GM19467 (cell line): ENCODE measurements around the gene BCDIN3D.
"Not testable (repeated sequence)": the region's sequence is repeated elsewhere in the genome, so short reads cannot be mapped to it uniquely, and the experiment has no call there.

Experiments used
- ATAC-seq: cut with Tn5 transposase; IDR thresholded peaks from one replicate; pipeline ENCODE4 v1.9.1; 2021; ENCODE audit warnings: mild to moderate bottlenecking, moderate library complexity; ENCODE audit not compliant: unreplicated experiment

The BCDIN3D gene

DNA sequence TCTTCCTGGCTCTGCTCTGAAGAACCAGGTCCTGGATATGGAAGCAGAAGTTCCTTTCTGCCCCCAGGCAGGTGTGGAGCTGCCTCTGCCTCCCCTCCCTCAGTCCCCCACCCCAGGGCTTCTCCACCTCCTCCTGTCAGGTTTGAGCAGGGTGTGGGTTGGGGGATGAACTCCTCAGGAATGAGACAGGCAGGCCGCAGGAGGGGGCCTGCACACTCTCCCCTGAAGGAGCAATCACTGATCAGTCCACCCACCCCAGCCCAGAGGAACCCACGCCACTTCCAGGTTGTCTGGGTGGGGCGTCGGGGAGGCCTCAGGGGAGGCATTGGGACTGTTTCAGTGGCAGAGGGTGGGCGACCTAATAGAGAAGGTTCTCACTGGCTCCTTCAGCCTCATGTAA, 34.2 kb upstream of the BCDIN3D start:
- ATAC-seq = no peak

GRCh38 chr12:49876070-49876469, 33.2 kb upstream of the BCDIN3D start:
- ATAC-seq = no peak

DNA sequence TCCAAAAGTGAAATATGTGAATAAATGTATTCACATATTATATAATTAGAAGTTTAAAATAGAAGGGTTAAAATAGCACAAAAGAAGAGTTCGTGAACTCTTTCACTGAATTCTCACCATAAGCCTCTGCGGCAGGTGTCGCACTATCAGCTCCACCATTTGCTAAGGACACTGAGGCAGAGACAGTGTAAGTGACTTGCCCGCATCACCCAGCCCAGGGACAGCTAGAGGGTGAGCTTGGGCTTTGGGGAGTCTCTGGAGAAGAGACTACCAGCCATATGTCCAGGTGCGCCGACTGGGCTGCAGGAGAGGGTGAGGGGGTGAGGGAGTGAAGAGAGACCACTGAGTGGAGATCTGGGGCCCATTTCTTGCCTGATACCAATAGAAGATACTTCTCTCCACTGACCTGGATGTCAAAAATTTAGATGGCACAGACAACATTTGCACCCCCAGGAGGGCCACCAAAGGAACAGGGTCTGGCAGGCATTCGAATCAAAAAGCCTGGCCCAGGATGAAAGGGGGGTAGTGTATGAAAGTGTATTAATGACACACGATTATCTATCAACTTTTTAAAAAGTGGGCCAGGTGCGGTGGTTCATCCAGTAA, 32.3 kb upstream of the BCDIN3D start:
- ATAC-seq = no peak

DNA sequence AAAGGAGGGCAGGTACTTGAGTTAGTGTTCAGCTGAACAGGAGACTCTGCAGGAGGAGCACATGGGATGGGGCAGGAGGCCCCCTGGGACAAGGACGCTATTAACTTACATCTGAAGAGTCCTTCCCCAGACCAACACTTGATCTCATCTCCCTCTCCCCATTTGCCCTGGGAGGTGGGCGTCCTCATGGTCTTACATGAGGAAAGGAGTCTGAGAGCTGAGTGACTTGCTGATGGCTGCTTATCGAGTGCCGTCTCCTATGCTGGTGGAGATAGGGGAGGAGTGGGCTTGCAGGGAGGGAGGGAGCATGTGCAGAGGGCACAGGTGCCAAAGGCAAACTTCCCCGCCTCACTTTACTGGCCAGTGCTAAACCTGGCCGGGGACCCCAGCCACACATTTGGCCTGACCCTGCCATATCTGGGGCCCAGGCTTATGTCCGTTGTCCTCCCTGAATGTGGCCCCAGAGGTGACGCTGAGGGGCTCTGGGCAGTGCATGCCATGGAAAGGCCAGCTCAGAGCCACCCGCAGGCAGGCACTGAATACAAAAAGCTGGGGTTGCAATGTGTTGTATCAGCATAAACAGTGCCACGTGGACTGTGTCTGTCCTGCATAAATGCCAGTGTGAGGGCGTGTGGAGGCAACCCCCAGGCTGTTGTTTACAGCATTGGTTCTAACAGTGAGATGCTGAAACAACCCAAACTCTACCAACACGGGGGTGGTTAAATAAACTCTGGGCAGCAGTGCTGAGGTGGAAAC, 31.4 kb upstream of the BCDIN3D start:
- ATAC-seq = no peak

GRCh38 chr12:49873361-49873934, 30.5 kb upstream of the BCDIN3D start:
- no peak for ATAC-seq

DNA sequence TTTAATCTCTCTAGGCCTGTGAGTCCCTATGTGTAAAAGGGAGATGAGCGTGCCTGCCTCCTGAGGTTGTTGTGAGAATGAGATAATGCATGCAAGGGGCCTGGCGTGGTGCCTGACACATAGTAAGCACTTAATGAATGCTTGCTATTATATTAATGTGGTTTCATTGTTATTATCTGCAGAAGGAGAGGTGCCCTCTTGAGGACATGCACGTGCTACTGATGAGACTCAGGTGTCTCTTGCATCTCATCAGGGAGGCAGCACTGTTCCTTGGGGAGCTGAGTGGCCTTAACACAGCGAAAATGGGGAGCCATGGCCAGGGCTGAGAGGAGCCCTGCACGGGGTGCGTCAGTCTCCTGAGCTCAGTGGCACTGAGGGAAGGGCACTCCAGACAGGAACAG, 29.9 kb upstream of the BCDIN3D start:
- no peak for ATAC-seq

DNA sequence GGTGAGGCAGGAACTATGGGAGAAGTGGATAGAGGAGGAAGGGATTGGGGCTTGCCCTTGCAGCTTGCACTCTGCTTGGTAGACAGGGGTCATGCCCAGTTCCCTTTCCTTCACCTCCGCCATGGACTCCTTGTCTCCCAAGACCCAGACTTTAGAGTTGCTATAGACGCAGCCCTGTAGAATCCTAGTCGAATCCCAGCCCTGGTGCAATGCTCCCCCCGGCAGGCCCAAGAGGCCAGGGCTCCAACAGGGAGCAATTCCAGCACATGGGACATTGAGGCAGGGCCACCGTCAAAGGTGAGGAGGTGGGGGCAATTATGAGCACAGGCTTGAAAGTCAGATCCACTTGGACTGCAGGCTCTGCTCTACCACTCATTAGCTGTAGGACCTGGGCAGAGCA, 29.5 kb upstream of the BCDIN3D start:
- no peak for ATAC-seq

- not testable (repeated sequence) for ATAC-seq
Observed at GRCh38 chr12:49871811-49872251, 28.9 kb upstream of the BCDIN3D start.

DNA sequence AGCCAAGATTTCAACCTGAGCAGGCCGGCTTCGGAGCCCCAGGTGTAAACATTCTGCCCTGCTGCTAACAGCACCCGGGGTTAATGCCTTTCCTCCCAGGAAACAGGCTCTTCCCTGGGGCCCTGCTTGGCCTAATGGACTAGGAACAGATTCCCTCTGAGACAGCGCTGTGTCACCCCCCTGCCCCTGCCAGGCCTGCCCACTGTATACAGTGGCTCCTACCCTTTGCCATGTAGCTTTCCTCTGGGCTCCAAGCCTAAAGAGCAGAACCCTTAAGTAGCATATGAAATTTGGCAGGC, 28.3 kb upstream of the BCDIN3D start:
- ATAC-seq = no peak

DNA sequence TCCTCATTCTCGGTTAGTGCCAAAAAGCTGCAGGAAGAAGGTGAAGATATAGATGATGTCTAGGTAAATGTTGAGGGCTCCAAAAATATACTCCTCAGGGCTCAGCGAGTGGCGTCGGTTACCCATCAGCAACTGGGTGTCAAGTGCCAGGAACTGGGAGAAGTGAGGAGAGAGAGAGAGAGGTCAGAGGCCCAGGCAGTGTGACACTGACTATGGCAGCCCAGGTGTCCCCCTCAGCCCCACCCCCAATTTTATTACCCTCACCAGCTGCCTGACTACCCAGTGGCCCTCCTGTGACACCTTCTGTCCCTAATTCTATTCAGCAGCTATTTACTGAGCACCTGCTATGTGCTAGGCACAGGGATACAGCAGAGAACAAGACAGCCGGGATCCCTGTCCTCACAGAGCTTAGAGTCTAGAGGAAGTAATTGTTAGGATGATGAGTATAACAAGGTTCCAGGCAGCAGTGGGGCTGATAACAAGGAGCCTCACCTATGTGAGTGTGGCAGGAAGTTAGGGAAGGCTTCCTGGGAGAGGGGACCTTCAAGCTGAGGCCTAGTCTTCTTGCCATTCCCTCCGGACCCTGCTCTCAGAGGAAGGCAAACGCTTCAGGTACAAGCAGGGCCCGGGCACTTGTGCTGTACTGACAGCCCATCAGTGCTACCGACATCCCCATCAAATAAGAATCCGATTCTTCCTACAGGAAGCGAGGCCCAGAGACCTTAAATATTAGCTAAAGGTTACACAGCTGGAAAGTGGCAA, 27.8 kb upstream of the BCDIN3D start:
- no peak for ATAC-seq

DNA sequence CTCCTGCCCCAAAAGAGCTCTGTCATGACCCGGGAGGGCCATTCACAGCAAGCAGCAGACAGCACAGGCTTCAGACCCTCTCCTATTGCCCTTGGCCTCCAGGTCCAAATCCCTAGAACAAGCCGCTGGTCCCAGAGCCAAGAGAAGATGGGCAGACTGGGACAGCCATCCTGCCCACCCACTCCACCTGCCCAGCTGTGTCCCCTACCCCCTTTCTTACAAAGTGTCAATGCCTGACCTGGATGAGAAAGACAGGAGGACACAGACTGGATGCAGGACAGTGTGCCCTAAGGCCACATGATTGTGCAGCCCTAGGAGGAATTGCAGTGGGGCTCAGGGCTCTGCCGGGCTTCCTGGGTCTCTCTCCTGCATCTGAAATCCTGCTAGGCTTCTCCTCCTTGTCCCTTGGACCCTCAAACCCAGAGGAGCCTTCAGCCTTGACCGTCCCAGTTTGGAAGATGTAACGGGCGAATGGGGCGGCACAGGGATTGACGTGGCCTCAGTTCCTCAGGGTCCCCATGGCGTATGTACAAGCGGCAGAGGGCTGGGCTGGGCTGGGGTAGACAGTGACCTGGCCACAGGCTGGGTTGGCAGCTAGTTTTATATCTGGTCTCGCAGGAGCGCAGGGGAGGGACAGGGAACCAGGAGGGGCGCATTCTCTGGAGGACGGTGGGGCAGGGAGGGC, 27.1 kb upstream of the BCDIN3D start:
- no peak for ATAC-seq

DNA sequence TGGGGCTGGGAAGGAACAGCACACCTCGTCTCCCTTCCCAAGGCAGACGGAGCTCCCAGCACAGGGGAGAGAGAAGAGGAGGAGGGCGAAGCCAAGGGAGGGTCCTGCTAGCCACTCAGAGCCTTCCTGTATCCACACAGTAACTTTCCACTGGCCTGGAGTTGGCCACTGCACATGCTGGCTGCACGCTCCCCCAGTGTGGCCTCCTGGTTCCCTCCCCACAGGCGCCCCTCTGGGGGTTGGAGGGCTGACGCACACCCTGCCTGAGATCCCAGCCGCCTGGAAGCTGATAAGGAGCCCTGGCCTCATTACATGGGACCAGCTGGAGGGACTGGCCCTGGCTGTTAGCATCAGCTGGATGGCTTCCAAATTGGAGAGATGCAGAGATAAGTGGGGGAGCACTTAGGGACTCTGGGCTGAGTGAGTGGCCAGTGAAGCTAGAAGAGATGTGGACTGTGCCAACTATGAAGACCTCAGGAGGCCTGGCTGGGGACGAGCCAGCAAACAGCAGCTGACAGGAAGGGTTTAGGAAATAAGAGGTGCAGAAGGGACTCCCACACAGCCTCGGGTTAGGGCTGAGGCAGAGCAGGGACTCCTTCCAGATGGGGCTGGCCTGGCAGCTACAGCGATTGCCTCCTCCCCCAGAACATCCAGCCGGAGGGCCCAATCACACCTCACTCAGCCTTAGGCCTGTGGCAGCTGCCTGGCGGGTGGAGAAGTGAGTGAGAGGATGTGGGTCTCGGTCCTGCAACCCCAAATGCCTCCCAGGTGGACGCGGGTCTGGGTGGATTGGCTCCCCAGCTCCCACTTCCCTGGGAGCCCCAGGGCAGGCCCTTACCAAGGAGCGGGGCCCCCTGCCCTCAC, 26.3 kb upstream of the BCDIN3D start:
- ATAC-seq = no peak

GRCh38 chr12:49868449-49868848, 25.5 kb upstream of the BCDIN3D start:
- ATAC-seq = no peak

DNA sequence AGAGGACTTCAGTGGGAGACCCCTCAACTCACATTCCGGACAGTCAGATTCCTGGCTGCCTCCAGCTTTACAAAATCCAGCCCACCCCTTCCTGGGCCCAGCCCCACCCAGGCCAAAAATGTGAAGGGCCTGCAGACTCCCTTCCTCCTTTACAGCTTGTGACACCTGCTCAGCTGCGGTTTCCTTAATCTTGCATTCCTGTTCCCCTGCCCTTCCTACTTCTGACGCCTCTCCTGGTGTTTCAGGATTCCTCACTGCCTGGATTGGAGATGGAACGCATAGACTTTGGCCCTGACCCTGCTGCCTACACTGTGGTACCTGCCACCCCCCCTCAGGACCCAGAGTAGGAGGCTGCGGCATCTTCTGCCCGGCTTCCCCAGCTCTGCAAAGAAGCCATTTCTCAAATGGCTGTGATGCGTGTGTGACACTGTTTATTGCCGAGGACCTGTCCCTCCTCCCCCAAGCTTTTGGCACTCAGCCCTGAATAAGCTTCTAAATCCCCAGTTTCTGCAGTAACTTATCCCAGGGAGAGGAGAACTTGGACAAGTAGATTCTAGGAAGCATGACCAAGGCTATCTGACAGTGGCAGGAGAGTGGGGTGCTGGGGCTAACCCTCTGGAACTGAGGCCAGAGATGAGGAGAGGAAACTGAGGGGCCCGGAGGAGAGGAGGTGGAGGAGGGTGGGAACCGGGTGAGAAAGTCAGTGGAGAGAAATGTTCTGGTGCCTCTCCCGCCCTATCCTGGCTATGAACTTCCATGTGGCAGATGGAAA, 24.9 kb upstream of the BCDIN3D start:
- ATAC-seq = no peak

GRCh38 chr12:49866859-49867569, 24.1 kb upstream of the BCDIN3D start:
- ATAC-seq = no peak

- no peak for ATAC-seq
Observed at GRCh38 chr12:49865782-49866135, 22.9 kb upstream of the BCDIN3D start.

DNA sequence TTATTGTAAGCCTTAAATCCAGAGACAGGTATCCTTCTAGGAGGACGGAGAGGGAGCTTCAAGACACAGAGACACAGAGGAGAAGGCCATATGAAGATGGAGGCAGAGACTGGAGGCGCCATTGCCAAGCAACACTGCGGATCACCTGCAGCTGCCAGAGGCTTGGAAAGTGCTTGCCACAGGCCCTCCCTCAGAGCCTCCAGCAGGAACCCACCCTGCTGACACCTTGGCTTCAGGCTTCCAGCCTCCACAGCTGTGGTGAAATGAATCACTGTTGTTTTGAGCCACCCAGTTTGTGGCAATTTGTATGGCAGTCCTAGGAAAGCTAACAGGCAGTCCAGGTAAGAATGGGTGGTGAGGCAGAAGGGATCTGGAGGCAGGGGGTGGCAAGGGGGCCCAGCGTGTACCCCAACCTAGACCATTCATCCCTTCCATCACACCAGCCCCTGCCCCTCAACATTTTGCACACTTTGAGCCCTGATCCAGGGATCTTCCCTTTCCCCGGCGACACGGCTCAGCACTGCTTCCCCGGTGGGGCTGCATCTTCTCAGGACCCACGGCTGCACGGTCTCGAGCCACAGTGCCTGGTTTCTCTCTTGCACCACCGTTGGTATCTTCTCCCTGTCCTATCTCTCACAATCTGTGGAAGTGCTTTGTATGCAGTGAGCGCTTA, 22.3 kb upstream of the BCDIN3D start:
- ATAC-seq = no peak

- no peak for ATAC-seq
Observed at GRCh38 chr12:49864798-49865090, 21.8 kb upstream of the BCDIN3D start.
